Measurements from ENCODE around the gene FUT1. TPM values are rescaled to one million over a fixed set of nuclear protein-coding genes. Genes with fewer than 3 reads are reported as not detected.
"Not testable (repeated sequence)": the region's sequence is repeated elsewhere in the genome, so short reads cannot be mapped to it uniquely, and the experiment has no call there.

FUT1 gene
- polyA plus RNA-seq, 1 of the 3 experiments (the other 2 are of a cell fraction), result 0.08 TPM

DNA sequence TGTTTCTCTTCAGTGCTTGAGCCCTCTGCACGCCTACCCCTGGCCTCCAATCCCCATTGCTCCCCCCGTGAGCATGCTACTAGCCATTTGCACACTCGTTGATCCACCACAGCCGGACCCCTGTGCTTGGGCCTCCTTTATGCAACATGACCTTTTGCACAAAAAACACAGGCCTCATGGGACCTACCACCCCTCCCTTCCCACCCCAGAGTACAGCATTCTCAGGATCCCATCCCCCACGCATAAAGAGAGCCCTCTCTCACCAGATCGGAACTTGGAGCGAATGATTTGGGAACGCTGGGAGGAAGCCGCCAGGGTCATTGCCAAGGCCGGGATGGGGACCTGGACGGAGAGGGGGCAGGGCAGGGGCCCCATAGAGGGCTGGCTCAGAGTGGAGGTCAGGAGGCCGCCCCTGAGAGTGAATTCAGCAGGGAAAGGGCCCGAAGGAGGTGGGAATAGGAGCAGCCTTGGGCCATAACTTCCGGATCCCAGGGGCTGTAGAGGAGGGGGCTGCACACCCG lies 33.7 kb downstream of the FUT1 start:
- Histone ChIP-seq H2AFZ (ENCODE audit: low read depth) (no peak overlapping the region), H3K27me3 (ENCODE audit: insufficient read depth) (no peaks in the 10 kb centered on the region), H3K9me2 (no peaks in the 10 kb centered on the region), H4K20me1 (ENCODE audit: insufficient read depth) (no peaks in the 10 kb centered on the region), H3K79me2 (ENCODE audit: insufficient read depth) (peaks cover 10% of the 10 kb centered on the region), H3K4me1 (ENCODE audit: control insufficient read depth in 1 of 2, insufficient read depth in 2 of 2, low read depth in 1 of 2, low read length in 1 of 2) (peaks cover 8 to 30% of the 10 kb centered on the region in 2 experiments; a peak in 2 of 4 replicates), H3K9ac (no peak overlapping the region), H3K36me3 (replicated peaks in 1 of 2; ENCODE audit: control insufficient read depth in 1 of 2, insufficient read depth in 2 of 2, low read length in 1 of 2) (no peaks in the 10 kb centered on the region), H3K27ac (ENCODE audit: low read depth in 2 of 2, low read length in 1 of 2) (no peak overlapping the region), H3K9me3 (no peaks in the 10 kb centered on the region), H3K4me3 (ENCODE audit: low read depth in 2 of 2, low read length in 1 of 2) (no peak overlapping the region), H3F3A (replicated peaks; ENCODE audit: insufficient read depth) (peaks cover 4% of the 10 kb centered on the region), H3K4me2 (no peak overlapping the region)
- no peak for TF ChIP-seq CTCF (IDR thresholded peaks at IDR 0.05)
- no peak for TF ChIP-seq RAD21 (IDR thresholded peaks at IDR 0.05; ENCODE audit: low read length)
- no peak for TF ChIP-seq RFX5 (IDR thresholded peaks at IDR 0.05; ENCODE audit: low read length)
- TF ChIP-seq MEF2A (IDR thresholded peaks at IDR 0.05; ENCODE audit: borderline replicate concordance, low read depth), result no peak
- TF ChIP-seq FOXJ3 (CRISPR knock-in tag; IDR thresholded peaks at IDR 0.05), result no peak
- no peak for TF ChIP-seq CHD2 (IDR thresholded peaks at IDR 0.05; ENCODE audit: low read length, partially characterized antibody)
- TF ChIP-seq SMC3 (IDR thresholded peaks at IDR 0.05; ENCODE audit: low read depth, low read length), result no peak
- TF ChIP-seq FOSL2 (IDR thresholded peaks at IDR 0.05; ENCODE audit: borderline replicate concordance, low read depth), result no peak
- TF ChIP-seq SIN3A (IDR thresholded peaks at IDR 0.05; ENCODE audit: borderline replicate concordance, low read depth, low read length), result no peak
- TF ChIP-seq EZH2phosphoT487 (IDR thresholded peaks at IDR 0.05; ENCODE audit: borderline replicate concordance, low read depth), result no peak
- TF ChIP-seq RCOR1 (IDR thresholded peaks at IDR 0.05; ENCODE audit: low read length), result no peak
- TF ChIP-seq JUND (IDR thresholded peaks at IDR 0.05), result no peak
- TF ChIP-seq TAF1 (IDR thresholded peaks at IDR 0.05; ENCODE audit: borderline replicate concordance, low read depth, low read length), result no peak
- TF ChIP-seq, protein P1, sequence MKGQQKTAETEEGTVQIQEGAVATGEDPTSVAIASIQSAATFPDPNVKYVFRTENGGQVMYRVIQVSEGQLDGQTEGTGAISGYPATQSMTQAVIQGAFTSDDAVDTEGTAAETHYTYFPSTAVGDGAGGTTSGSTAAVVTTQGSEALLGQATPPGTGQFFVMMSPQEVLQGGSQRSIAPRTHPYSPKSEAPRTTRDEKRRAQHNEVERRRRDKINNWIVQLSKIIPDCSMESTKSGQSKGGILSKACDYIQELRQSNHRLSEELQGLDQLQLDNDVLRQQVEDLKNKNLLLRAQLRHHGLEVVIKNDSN (IDR thresholded peaks at IDR 0.05; ENCODE audit: borderline replicate concordance, low read depth), result no peak
- TF ChIP-seq, protein P2, sequence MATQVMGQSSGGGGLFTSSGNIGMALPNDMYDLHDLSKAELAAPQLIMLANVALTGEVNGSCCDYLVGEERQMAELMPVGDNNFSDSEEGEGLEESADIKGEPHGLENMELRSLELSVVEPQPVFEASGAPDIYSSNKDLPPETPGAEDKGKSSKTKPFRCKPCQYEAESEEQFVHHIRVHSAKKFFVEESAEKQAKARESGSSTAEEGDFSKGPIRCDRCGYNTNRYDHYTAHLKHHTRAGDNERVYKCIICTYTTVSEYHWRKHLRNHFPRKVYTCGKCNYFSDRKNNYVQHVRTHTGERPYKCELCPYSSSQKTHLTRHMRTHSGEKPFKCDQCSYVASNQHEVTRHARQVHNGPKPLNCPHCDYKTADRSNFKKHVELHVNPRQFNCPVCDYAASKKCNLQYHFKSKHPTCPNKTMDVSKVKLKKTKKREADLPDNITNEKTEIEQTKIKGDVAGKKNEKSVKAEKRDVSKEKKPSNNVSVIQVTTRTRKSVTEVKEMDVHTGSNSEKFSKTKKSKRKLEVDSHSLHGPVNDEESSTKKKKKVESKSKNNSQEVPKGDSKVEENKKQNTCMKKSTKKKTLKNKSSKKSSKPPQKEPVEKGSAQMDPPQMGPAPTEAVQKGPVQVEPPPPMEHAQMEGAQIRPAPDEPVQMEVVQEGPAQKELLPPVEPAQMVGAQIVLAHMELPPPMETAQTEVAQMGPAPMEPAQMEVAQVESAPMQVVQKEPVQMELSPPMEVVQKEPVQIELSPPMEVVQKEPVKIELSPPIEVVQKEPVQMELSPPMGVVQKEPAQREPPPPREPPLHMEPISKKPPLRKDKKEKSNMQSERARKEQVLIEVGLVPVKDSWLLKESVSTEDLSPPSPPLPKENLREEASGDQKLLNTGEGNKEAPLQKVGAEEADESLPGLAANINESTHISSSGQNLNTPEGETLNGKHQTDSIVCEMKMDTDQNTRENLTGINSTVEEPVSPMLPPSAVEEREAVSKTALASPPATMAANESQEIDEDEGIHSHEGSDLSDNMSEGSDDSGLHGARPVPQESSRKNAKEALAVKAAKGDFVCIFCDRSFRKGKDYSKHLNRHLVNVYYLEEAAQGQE (IDR thresholded peaks at IDR 0.05; ENCODE audit: low read depth, low read length), result no peak
- TF ChIP-seq USF2 (IDR thresholded peaks at IDR 0.05; ENCODE audit: borderline replicate concordance, low read depth, low read length), result no peak
- no peak for TF ChIP-seq RXRA (IDR thresholded peaks at IDR 0.05; ENCODE audit: borderline replicate concordance, low read depth)
- TF ChIP-seq FOXM1 (IDR thresholded peaks at IDR 0.05; ENCODE audit: low read depth), result no peak
- no peak for TF ChIP-seq TCF12 (IDR thresholded peaks at IDR 0.05)
- ChIA-PET CTCF (no interaction called here), POLR2A (no interaction called here)
- 95% methylated on average over 13 of the region's 15 CpGs for WGBS (ENCODE audit: low lambda C conversion rate)
- DNase-seq, result no peak

DNA sequence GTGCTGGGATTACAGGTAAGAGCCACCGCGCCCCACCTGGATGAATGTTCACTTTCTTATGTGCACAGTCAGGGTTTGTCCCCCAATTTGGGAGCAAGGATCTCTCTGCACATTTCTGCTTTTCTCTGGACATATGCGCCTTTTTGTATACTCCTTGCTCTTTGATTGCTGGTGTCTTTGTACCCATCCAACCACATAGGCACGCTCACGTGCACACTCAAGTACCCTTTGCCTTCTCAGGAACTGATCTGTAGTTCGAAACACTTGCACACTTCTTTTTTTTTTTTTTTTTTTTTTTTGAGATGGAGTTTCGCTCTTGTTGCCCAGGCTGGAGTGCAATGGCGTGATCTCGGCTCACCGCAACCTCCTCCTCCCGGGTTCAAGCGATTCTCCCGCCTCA lies 34.3 kb downstream of the FUT1 start:
- H3K36me3 ChIP-seq (replicated peaks in 1 of 2; ENCODE audit: control insufficient read depth in 1 of 2, insufficient read depth in 2 of 2, low read length in 1 of 2); H3K27ac ChIP-seq (ENCODE audit: low read depth in 2 of 2, low read length in 1 of 2); H3K4me2 ChIP-seq; H3K9ac ChIP-seq; H2AFZ ChIP-seq (ENCODE audit: low read depth); H3K9me2 ChIP-seq; H3K27me3 ChIP-seq (ENCODE audit: insufficient read depth); H3K9me3 ChIP-seq; H4K20me1 ChIP-seq (ENCODE audit: insufficient read depth); H3K4me3 ChIP-seq (ENCODE audit: low read depth in 2 of 2, low read length in 1 of 2); H3F3A ChIP-seq (replicated peaks; ENCODE audit: insufficient read depth); DNase-seq; CTCF ChIA-PET: not testable (repeated sequence)
- 96% methylated on average over 13 of the region's 13 CpGs for WGBS (ENCODE audit: low lambda C conversion rate)
- peaks cover 16% of the 10 kb centered on the region for H3K79me2 ChIP-seq (ENCODE audit: insufficient read depth)
- peaks cover 8 to 32% of the 10 kb centered on the region in 2 experiments; a peak in 2 of 4 replicates for H3K4me1 ChIP-seq (ENCODE audit: control insufficient read depth in 1 of 2, insufficient read depth in 2 of 2, low read depth in 1 of 2, low read length in 1 of 2)
- POLR2A ChIA-PET, result interaction anchor here (2.4 kb wide), 1 partner anchor 21 kb away, joined by 11 read pairs; no protein-coding TSS in a partner anchor
